ENCODE data around the gene DDA1. TPM values are rescaled to one million over a fixed set of nuclear protein-coding genes. Genes with fewer than 3 reads are reported as not detected.

The DDA1 gene
- total and polyA plus RNA-seq, 9 of the 15 experiments (the other 6 are each of a cell fraction or from before 2014, with no cell fraction given) = 1.4 to 83.8 (median 33.8) TPM

GRCh38 chr19:17336872-17337674 lies 27.7 kb downstream of the DDA1 start, which contains the start of gene GTPBP3 (continued):
- TF ChIP-seq AFF4 (CRISPR knock-in tag; IDR thresholded peaks at IDR 0.05) (no peak), MYC (IDR thresholded peaks at IDR 0.05; ENCODE audit: low read depth, low read length) (peak; percentile 92), MYC (CRISPR knock-in tag; IDR thresholded peaks at IDR 0.05; ENCODE audit: borderline replicate concordance, low read depth) (no peak), CTCFL (IDR thresholded peaks at IDR 0.05; ENCODE audit: borderline replicate concordance, insufficient read depth, low read depth, low read length, poor library complexity, severe bottlenecking) (no peak), RBM34 (IDR thresholded peaks at IDR 0.05; ENCODE audit: borderline replicate concordance, insufficient read depth, low read length) (no peak), JUNB (CRISPR knock-in tag; conservative IDR thresholded peaks at IDR 0.05) (0 out of 2 replicates have a peak, but pooled peaks have one; percentile 2), ZC3H8 (IDR thresholded peaks at IDR 0.05) (peak; percentile 83; the same call in 1 of the 2 replicates), ZNF133 (CRISPR knock-in tag; IDR thresholded peaks at IDR 0.05) (no peak), NELFE (IDR thresholded peaks at IDR 0.05; ENCODE audit: insufficient read depth, insufficient read length) (no peak), MAZ (CRISPR knock-in tag; conservative IDR thresholded peaks at IDR 0.05 in 1 of 2, IDR thresholded peaks at IDR 0.05 in 1 of 2) (peak in 1 of 2 experiments; percentile 88), CREM (IDR thresholded peaks at IDR 0.05; ENCODE audit: low read depth) (peak; percentile 93), ZNF436 (CRISPR knock-in tag; IDR thresholded peaks at IDR 0.05) (peak; percentile 99), KLF10 (CRISPR knock-in tag; IDR thresholded peaks at IDR 0.05) (no peak), RFX5 (IDR thresholded peaks at IDR 0.05; ENCODE audit: low read depth, low read length) (0 out of 2 replicates have a peak, but pooled peaks have one; percentile 29), CREB1 (IDR thresholded peaks at IDR 0.05) (peak; percentile 78), CREB1 (CRISPR knock-in tag; IDR thresholded peaks at IDR 0.05) (peak; percentile 78), FOXA1 (IDR thresholded peaks at IDR 0.05; ENCODE audit: borderline replicate concordance) (no peak), POU5F1 (IDR thresholded peaks at IDR 0.05; ENCODE audit: borderline replicate concordance, low read depth, low read length, partially characterized antibody) (no peak), HIVEP1 (CRISPR knock-in tag; IDR thresholded peaks at IDR 0.05) (no peak), SRSF7 (optimal IDR thresholded peaks at IDR 0.05; ENCODE audit: low read depth, low read length) (no peak), TAL1 (IDR thresholded peaks at IDR 0.05) (peak; percentile 24), ZC3H4 (CRISPR knock-in tag; IDR thresholded peaks at IDR 0.05; ENCODE audit: borderline replicate concordance) (no peak), ZNF77 (CRISPR knock-in tag; IDR thresholded peaks at IDR 0.05) (no peak), ERF (CRISPR knock-in tag; IDR thresholded peaks at IDR 0.05) (no peak; the same call in 1 of the 2 replicates), DDX20 (tag; IDR thresholded peaks at IDR 0.05; ENCODE audit: low read depth) (no peak)

All from K562 (cell line).